HG02678 (cell line): ENCODE measurements around the gene VPS13D.
"Not testable (repeated sequence)": the region's sequence is repeated elsewhere in the genome, so short reads cannot be mapped to it uniquely, and the experiment has no call there.

Experiments
- ATAC-seq: cut with Tn5 transposase; IDR thresholded peaks from one replicate; pipeline ENCODE4 v1.9.1; 2021; ENCODE audit warnings: mild to moderate bottlenecking, moderate library complexity; ENCODE audit not compliant: unreplicated experiment

Gene VPS13D

GRCh38 chr1:12444329-12444841, 214.6 kb downstream of the VPS13D start:
- no peak for ATAC-seq

GRCh38 chr1:12445257-12445656, 215.4 kb downstream of the VPS13D start:
- ATAC-seq, result no peak

- no peak for ATAC-seq
Measured at GRCh38 chr1:12446593-12446992, 216.8 kb downstream of the VPS13D start.

- no peak for ATAC-seq
Measured at GRCh38 chr1:12447307-12447706, 217.5 kb downstream of the VPS13D start.

- no peak for ATAC-seq
Measured at GRCh38 chr1:12447849-12448312, 218.1 kb downstream of the VPS13D start.

GRCh38 chr1:12448746-12449177, 218.9 kb downstream of the VPS13D start:
- no peak for ATAC-seq

GRCh38 chr1:12450090-12450755, 220.4 kb downstream of the VPS13D start:
- ATAC-seq, result no peak

- no peak for ATAC-seq
Measured at GRCh38 chr1:12450756-12451559, 221.1 kb downstream of the VPS13D start.

GRCh38 chr1:12451560-12451900, 221.7 kb downstream of the VPS13D start:
- ATAC-seq, result no peak

GRCh38 chr1:12452262-12452661, 222.4 kb downstream of the VPS13D start:
- ATAC-seq, result no peak

GRCh38 chr1:12453400-12454343, 223.8 kb downstream of the VPS13D start:
- ATAC-seq, result no peak

GRCh38 chr1:12454406-12455391, 224.9 kb downstream of the VPS13D start:
- ATAC-seq, result no peak

- ATAC-seq, result not testable (repeated sequence)
Measured at GRCh38 chr1:12456081-12456480, 226.3 kb downstream of the VPS13D start.

- no peak for ATAC-seq
Measured at GRCh38 chr1:12456979-12457378, 227.1 kb downstream of the VPS13D start.

- ATAC-seq, result no peak
Measured at GRCh38 chr1:12457771-12458170, 227.9 kb downstream of the VPS13D start.

- ATAC-seq, result no peak
Measured at GRCh38 chr1:12458571-12458970, 228.7 kb downstream of the VPS13D start.

GRCh38 chr1:12460121-12460520, 230.3 kb downstream of the VPS13D start:
- ATAC-seq, result no peak

- ATAC-seq, result no peak
Measured at GRCh38 chr1:12460911-12461621, 231.2 kb downstream of the VPS13D start.

GRCh38 chr1:12461754-12462153, 231.9 kb downstream of the VPS13D start:
- no peak for ATAC-seq
